HepG2 (cell line): ENCODE data around the gene PACS1. TPM values are rescaled to one million over a fixed set of nuclear protein-coding genes. Genes with fewer than 3 reads are reported as not detected.

ENCODE experiments used
- FOXM1 ChIP-seq: sonication (generic); formaldehyde crosslinking; IDR thresholded peaks from 2 replicates; pipeline ENCODE4 v1.5.0; 2020; ENCODE audit warnings: missing genetic modification reagents
- GATAD1 ChIP-seq: IDR thresholded peaks from 2 replicates; pipeline ENCODE4 v1.6.1; 2016; ENCODE audit warnings: missing genetic modification reagents, missing compliant biosample characterization
- GPN1 ChIP-seq: sonication (generic); formaldehyde crosslinking; IDR thresholded peaks from 2 replicates; pipeline ENCODE4 v1.5.1; 2020; ENCODE audit warnings: missing genetic modification reagents, borderline replicate concordance
- ISL2 ChIP-seq: sonication (generic); formaldehyde crosslinking; IDR thresholded peaks from 2 replicates; pipeline ENCODE4 v1.5.0; 2020; ENCODE audit warnings: missing genetic modification reagents
- KDM6A ChIP-seq: IDR thresholded peaks from 2 replicates; pipeline ENCODE4 v1.6.1; 2016; ENCODE audit warnings: low read depth
- KLF9 ChIP-seq: IDR thresholded peaks from 2 replicates; pipeline ENCODE4 v1.6.1; 2016; ENCODE audit warnings: low read depth
- MTA3 ChIP-seq: sonication (generic); formaldehyde crosslinking; IDR thresholded peaks from 2 replicates; pipeline ENCODE4 v1.4.0; 2020; ENCODE audit warnings: missing genetic modification reagents
- PATZ1 ChIP-seq: sonication (generic); formaldehyde crosslinking; IDR thresholded peaks from 2 replicates; pipeline ENCODE4 v1.4.0; 2020; ENCODE audit warnings: missing genetic modification reagents
- PRMT3 ChIP-seq: sonication (generic); formaldehyde crosslinking; IDR thresholded peaks from 2 replicates; pipeline ENCODE4 v1.8.1; 2022; ENCODE audit warnings: low read depth, mild to moderate bottlenecking, moderate library complexity, missing genetic modification reagents, borderline replicate concordance
- RBAK ChIP-seq: sonication (generic); formaldehyde crosslinking; IDR thresholded peaks from 2 replicates; pipeline ENCODE4 v1.5.1; 2020; ENCODE audit warnings: mild to moderate bottlenecking, missing genetic modification reagents
- SIN3A ChIP-seq: IDR thresholded peaks from 2 replicates; pipeline ENCODE4 v1.6.1; 2011; ENCODE audit warnings: low read depth, mild to moderate bottlenecking, control low read depth, low read length, borderline replicate concordance
- SP1 ChIP-seq, 2 experiments: fragments of 450-650 bp in 1 of 2; sonication (generic) in 1 of 2; formaldehyde crosslinking in 1 of 2; IDR thresholded peaks; 2 replicates each; pipeline versions ENCODE4 v1.4.0 to v1.6.1; 2016 to 2020; ENCODE audit warnings: missing genetic modification reagents in 1 of 2
- SUZ12 ChIP-seq: fragments of 150-350 bp; IDR thresholded peaks from 2 replicates; pipeline ENCODE4 v1.6.1; 2014; ENCODE audit warnings: low read depth, low read length
- TBX2 ChIP-seq: sonication (generic); formaldehyde crosslinking; IDR thresholded peaks from 2 replicates; pipeline ENCODE4 v1.5.0; 2020; ENCODE audit warnings: missing genetic modification reagents, mild to moderate bottlenecking, borderline replicate concordance
- TCF7 ChIP-seq: sonication (generic); IDR thresholded peaks from 2 replicates; pipeline ENCODE4 v1.6.1; 2016; ENCODE audit warnings: antibody characterized with exemption, low read depth
- TRIM24 ChIP-seq: sonication (generic); formaldehyde crosslinking; IDR thresholded peaks from 2 replicates; pipeline ENCODE4 v1.8.0; 2022; ENCODE audit warnings: mild to moderate bottlenecking, missing genetic modification reagents
- ZFP37 ChIP-seq: sonication (generic); formaldehyde crosslinking; IDR thresholded peaks from 2 replicates; pipeline ENCODE4 v1.4.0; 2020; ENCODE audit warnings: missing genetic modification reagents, borderline replicate concordance
- ZGPAT ChIP-seq: IDR thresholded peaks from 2 replicates; pipeline ENCODE4 v1.6.1; 2016; ENCODE audit warnings: mild to moderate bottlenecking
- ZNF10 ChIP-seq: sonication (generic); formaldehyde crosslinking; IDR thresholded peaks from 2 replicates; pipeline ENCODE4 v1.4.0; 2020; ENCODE audit warnings: mild to moderate bottlenecking, low read depth, missing genetic modification reagents, borderline replicate concordance
- ZNF256 ChIP-seq: sonication (generic); formaldehyde crosslinking; conservative IDR thresholded peaks from 2 replicates; pipeline ENCODE4 v1.4.0; 2020; ENCODE audit warnings: missing genetic modification reagents
- ZNF292 ChIP-seq: sonication (generic); formaldehyde crosslinking; IDR thresholded peaks from 2 replicates; pipeline ENCODE4 v1.8.1; 2022; ENCODE audit warnings: mild to moderate bottlenecking, low read depth, missing genetic modification reagents, borderline replicate concordance
- ZNF496 ChIP-seq: sonication (generic); formaldehyde crosslinking; IDR thresholded peaks from 2 replicates; pipeline ENCODE4 v1.8.1; 2023; ENCODE audit warnings: mild to moderate bottlenecking, moderate library complexity, missing genetic modification reagents; ENCODE audit not compliant: insufficient replicate concordance
- ZNF530 ChIP-seq: sonication (generic); formaldehyde crosslinking; IDR thresholded peaks from 2 replicates; pipeline ENCODE4 v1.5.0; 2020; ENCODE audit warnings: low read depth, mild to moderate bottlenecking, missing genetic modification reagents
- ZNF772 ChIP-seq: sonication (generic); formaldehyde crosslinking; IDR thresholded peaks from 2 replicates; pipeline ENCODE4 v1.5.0; 2020; ENCODE audit warnings: mild to moderate bottlenecking, missing genetic modification reagents
- ZNF879 ChIP-seq: sonication (generic); formaldehyde crosslinking; IDR thresholded peaks from 2 replicates; pipeline ENCODE4 v1.8.1; 2023; ENCODE audit warnings: missing genetic modification reagents
- ZSCAN30 ChIP-seq: sonication (generic); formaldehyde crosslinking; IDR thresholded peaks from 2 replicates; pipeline ENCODE4 v1.5.0; 2020; ENCODE audit warnings: mild to moderate bottlenecking, missing genetic modification reagents
- ZSCAN9 ChIP-seq: IDR thresholded peaks from 2 replicates; pipeline ENCODE4 v1.6.1; 2016; ENCODE audit warnings: borderline replicate concordance
- polyA plus RNA-seq, 8 experiments: library from polyadenylated mRNA; depleted of rRNA in 3 of 8; stranded (reverse) in 7 of 8; unstranded in 1 of 8; fragments of >200 nt; fragmentation: Illumina TruSeq in 4 of 8; extraction: Trizol in 4 of 8; gene quantifications; 2 replicates each; pipeline versions ENCODE4 v1.2.1 to v1.2.3, GENCODE V29; 2011 to 2016; ENCODE audit warnings: low read depth in 4 of 8, missing spikeins in 1 of 8, mixed read lengths in 1 of 8; ENCODE audit not compliant: insufficient read depth in 1 of 8
- total RNA-seq, 5 experiments: library from RNA; depleted of rRNA; stranded (reverse); fragments of >200 nt; fragmentation: Illumina TruSeq; extraction: Trizol; gene quantifications; 2 replicates each; pipeline ENCODE4 v1.2.3, GENCODE V29; 2016; ENCODE audit warnings: low read depth in 1 of 5
- TF ChIP-seq, protein P1 (sequence below): IDR thresholded peaks from 2 replicates; pipeline ENCODE4 v1.6.1; 2016

The PACS1 gene
- total and polyA plus RNA-seq, 2 of the 13 experiments (the other 11 are each of a cell fraction or from before 2014, with no cell fraction given): 7.6 to 8.6 TPM

DNA sequence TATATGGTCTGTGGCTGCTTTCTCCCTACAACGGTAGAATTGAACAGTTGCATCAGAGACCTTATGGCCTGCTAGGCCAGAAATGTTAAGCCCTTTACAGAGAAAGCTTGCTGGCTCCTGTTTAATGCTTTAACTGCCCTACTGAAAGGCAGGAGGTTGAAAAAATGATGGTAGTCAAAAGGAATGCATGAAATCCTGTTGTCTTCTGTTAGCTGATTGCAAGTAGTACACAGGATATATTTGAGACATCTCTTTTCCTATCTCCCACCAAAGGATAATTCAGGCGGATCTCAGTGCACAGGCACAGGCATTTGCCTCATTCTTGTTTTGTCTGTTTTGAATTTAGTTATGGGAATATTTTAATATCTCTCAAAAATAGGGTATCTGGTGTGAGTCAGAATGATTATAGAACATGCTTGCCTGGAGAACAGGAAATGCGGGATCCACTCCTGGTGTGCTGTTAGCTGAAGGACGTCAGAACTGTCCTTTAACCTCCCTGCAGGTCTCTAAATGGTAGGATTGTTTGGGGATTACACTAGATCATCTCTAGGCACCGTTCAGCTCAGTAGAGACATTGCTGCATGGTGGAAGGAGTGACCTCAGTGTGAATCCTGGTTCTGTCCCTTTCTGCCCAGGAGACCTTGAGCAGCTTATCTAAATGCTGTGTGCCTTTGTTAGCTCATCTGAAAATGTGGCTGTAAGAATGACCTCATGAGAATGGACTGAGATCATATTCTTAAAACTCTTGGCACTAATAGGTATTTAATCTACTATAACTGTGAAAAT, 49.5 kb downstream of the PACS1 start (continued):
- TF ChIP-seq ZGPAT (CRISPR knock-in tag): peak; percentile 44
- TF ChIP-seq ZSCAN9: peak; percentile 14; the same call in 1 of the 2 replicates
- TF ChIP-seq PATZ1 (CRISPR knock-in tag): 0 out of 2 replicates have a peak, but pooled peaks have one; percentile 22
- no peak for TF ChIP-seq ISL2 (CRISPR knock-in tag)
- TF ChIP-seq ZNF879: no peak
- no peak for TF ChIP-seq GPN1 (CRISPR knock-in tag)
- peak; percentile 55 for TF ChIP-seq TBX2 (CRISPR knock-in tag)
- TF ChIP-seq ZFP37 (CRISPR knock-in tag): no peak
- no peak for TF ChIP-seq MTA3 (CRISPR knock-in tag)
- TF ChIP-seq ZNF292 (CRISPR knock-in tag): peak; percentile 47; the same call in 1 of the 2 replicates
- no peak for TF ChIP-seq SP1 (IDR thresholded peaks at IDR 0.05)
- TF ChIP-seq SP1 (CRISPR knock-in tag; IDR thresholded peaks at IDR 0.05): no peak
- 0 out of 2 replicates have a peak, but pooled peaks have one; percentile 30 for TF ChIP-seq ZNF772 (CRISPR knock-in tag)
- no peak for TF ChIP-seq SUZ12
- TF ChIP-seq TCF7: no peak
- TF ChIP-seq, protein P1, sequence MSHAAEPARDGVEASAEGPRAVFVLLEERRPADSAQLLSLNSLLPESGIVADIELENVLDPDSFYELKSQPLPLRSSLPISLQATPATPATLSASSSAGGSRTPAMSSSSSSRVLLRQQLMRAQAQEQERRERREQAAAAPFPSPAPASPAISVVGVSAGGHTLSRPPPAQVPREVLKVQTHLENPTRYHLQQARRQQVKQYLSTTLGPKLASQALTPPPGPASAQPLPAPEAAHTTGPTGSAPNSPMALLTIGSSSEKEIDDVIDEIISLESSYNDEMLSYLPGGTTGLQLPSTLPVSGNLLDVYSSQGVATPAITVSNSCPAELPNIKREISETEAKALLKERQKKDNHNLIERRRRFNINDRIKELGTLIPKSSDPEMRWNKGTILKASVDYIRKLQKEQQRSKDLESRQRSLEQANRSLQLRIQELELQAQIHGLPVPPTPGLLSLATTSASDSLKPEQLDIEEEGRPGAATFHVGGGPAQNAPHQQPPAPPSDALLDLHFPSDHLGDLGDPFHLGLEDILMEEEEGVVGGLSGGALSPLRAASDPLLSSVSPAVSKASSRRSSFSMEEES (CRISPR knock-in tag): no peak
- TF ChIP-seq TRIM24: no peak
- no peak for TF ChIP-seq ZNF10 (CRISPR knock-in tag)
- no peak for TF ChIP-seq PRMT3 (CRISPR knock-in tag)
- no peak for TF ChIP-seq ZSCAN30
- no peak for TF ChIP-seq ZNF256 (CRISPR knock-in tag)
- no peak for TF ChIP-seq FOXM1 (CRISPR knock-in tag)
- no peak for TF ChIP-seq GATAD1 (CRISPR knock-in tag)
- TF ChIP-seq KDM6A: no peak
- no peak for TF ChIP-seq ZNF530 (CRISPR knock-in tag)
- TF ChIP-seq RBAK (CRISPR knock-in tag): no peak
- TF ChIP-seq SIN3A: no peak
- no peak for TF ChIP-seq ZNF496 (CRISPR knock-in tag)
- no peak for TF ChIP-seq KLF9 (CRISPR knock-in tag)
